Cardiac septum (tissue), 1 donor: ENCODE measurements around the gene RPS3. TPM values are rescaled to one million over a fixed set of nuclear protein-coding genes. Genes with fewer than 3 reads are reported as not detected.

Experiments
- DNase-seq: peaks from one replicate; pipeline ENCODE4 v3.0.0-alpha.2; 2020; ENCODE audit warnings: low spot score
- intact Hi-C: fragments of 100-400 bp; cut with DNase I; formaldehyde crosslinking; loops from one replicate; pipeline ENCODE4 v1.14.0; 2022
- total RNA-seq: library from RNA; stranded (reverse); fragmentation: NEBNext Ultra II Directional; extraction: Animal tissue kit (Norgen Biotek cat#: 25700); gene quantifications from one replicate; pipeline ENCODE4 v1.2.1, GENCODE V29; 2021
- donor health status: DM: no; HTN: no; CAD: no.

RPS3 gene
- total RNA-seq, 1 donor from 2014 or later: 717 TPM

- intact Hi-C loops: loop anchor here (2.0 to 10.0 kb wide), 3 partner anchors 45 to 417 kb away; no protein-coding TSS in a partner anchor
Measured at GRCh38 chr11:75447415-75447814, 48.1 kb downstream of the RPS3 start.

GRCh38 chr11:75449271-75449670, 50.0 kb downstream of the RPS3 start:
- no peak for DNase-seq
- intact Hi-C loops: loop anchor here (5.0 to 10.0 kb wide), 2 partner anchors 47 to 416 kb away; no protein-coding TSS in a partner anchor

More at GRCh38 chr11:75447415-75447814, 48.1 kb downstream of the RPS3 start:
- DNase-seq: no peak

- intact Hi-C loops: loop anchor here (5.0 to 10.0 kb wide), 2 partner anchors 47 to 415 kb away; no protein-coding TSS in a partner anchor
- DNase-seq: no peak
Measured at GRCh38 chr11:75449776-75450175, 50.5 kb downstream of the RPS3 start.

DNA sequence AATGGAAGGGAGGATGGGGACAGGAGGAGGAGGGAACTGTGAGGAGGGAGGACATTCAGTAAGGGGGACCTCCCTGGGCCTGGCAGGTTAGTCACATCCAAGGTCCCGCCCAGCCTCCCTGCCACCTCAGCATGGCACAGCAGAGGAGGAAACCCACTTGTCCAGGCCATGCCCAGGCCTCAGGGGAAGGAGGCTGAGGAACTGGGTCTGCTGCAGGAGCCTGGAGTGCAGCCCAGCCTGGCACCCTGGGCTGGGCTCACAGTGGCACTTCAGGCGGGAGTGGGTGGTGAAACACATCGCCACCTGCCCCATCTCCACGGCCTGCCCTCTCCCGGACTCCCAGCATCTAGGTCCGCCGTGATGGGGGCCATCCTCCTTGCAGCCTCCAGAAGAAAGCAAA, 50.9 kb downstream of the RPS3 start:
- DNase-seq: no peak
- intact Hi-C loops: no loop called here

DNA sequence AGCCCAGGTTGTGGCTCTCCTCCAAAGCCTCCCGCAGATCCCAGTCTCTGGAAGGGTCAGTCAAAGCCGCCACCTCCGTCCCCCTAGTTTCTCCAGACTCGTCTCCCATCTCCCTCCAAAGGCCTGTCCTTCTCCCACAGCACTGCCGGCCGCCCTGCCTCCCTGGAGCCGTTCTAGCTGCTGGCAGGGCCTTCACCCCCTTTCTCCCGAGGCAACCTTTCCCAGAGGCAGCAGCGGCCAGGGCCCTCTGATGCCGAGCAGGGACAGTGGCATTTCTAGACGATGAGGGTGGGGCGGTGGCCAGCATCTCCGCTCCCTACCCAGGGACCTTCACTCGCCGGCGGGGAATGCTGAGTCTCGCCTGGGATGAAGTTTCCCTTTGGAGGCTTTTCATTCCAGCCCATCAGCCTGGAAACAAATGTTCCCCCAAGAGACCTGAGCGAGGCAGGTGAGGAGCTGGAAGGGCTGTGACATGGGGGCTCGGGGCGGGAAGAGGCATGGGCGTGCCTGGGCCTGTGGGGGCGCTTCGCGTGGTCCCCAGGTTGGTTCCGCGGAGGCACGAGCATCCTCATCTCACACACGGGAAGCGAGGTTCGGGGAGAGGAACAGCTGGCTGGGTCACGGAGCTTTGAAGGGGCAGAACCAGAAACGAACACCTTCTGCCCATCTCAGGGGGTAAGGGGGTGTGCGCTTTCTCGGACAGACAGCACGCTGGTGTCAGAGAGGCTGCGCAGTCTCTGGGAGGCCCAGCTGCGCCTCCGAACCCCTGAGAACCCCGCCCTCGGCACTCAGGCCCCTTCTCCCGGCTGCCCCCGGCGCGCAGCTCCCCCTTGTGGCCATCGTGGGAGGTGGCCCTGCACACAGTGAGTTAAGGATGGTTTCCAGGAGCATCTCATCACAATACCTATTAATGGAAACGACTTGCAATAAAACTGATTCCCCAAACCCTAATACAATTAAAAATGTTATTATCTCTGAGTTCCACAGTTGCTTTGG, 51.8 kb downstream of the RPS3 start:
- DNase-seq: no peak
- intact Hi-C loops: no loop called here

DNA sequence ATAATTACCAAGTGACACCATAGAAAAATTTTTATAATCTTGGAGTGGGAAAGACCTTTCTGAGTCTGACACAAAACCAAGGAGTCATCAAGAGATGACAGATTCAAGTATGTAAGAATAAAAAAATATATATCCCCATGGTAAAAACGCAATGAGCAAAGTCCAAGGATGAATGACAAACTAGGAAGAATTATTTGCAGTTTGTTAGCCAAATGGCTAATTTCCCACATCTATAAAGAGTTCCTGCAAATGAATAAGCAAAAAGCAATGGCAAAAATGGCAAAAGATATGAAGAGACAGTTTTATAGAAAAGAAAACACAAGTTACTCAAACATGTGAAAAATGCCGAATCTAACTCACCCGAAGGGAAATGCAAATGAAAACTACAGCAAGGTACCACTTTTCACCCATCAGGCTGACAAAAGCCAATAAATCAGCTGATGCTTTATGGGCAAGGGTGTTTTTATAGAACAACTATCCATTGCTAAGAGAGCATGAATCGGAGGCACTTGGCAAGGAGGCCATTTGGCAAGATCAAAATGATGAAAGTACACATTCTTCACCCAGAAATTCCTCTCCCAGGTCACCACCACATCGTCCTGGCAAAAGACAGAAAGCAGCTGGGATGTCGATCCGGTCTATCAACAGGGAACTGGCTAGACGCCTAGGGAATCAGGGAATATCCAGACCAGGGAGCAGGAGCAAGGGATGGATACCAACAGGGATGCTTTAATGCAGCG, 54.8 kb downstream of the RPS3 start:
- no peak for DNase-seq
- intact Hi-C loops: no loop called here

DNA sequence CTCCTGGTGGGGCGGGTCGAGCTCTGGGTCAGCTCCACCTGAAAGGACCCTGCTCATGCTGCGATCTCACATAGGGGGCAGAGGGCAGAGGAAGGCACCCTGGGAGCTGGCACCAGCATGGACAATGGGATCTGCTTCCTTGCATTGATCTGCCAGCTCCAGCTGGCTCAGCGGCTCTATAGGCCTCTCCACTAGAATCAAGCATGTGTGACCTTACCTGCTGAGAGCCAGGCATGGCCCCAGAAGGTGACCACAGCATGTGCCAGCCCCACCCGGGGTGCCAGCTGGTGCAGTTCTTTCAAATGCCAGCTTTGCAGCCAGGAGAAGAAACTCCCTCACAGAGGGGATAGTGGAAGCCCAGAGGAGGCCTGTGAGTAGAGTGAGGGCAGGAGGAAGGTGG, 55.7 kb downstream of the RPS3 start:
- intact Hi-C loops: no loop called here
- DNase-seq: no peak

Other genes with a start within 250 kb of the RPS3 start
- gene SLCO2B1, start 248.4 kb upstream of the RPS3 start, total RNA-seq: 14.3 TPM
- gene TPBGL, start 158.7 kb upstream of the RPS3 start, total RNA-seq: 0.08 TPM
- gene ARRB1, start 47.9 kb upstream of the RPS3 start, total RNA-seq: 21.4 TPM
- gene KLHL35, start 33.7 kb downstream of the RPS3 start, total RNA-seq: 0.75 TPM
- gene GDPD5, start 126.4 kb downstream of the RPS3 start, total RNA-seq: 6.9 TPM
- 133 TPM for gene SERPINH1, start 162.7 kb downstream of the RPS3 start, total RNA-seq